GM12891 (cell line): ENCODE results near the gene NAV2.

ENCODE experiments used
- DNase-seq: peaks from one replicate; pipeline ENCODE4 v3.0.0; 2011; ENCODE audit warnings: low spot score; ENCODE audit not compliant: insufficient read length
- FAIRE-seq: peaks from 2 replicates; lab custom pipeline; 2011; peaks lifted over from hg19 to GRCh38; lab: Jason Lieb, UNC
- PAX5 ChIP-seq: IDR thresholded peaks from 2 replicates; pipeline ENCODE4 v1.6.1; 2011; ENCODE audit warnings: low read length, moderate library complexity, mild to moderate bottlenecking; ENCODE audit not compliant: insufficient read depth, severe bottlenecking
- POLR2A ChIP-seq: IDR thresholded peaks from 2 replicates; pipeline ENCODE4 v1.6.1; 2011; ENCODE audit warnings: low read depth, low read length, control low read depth
- POLR2AphosphoS5 ChIP-seq: IDR thresholded peaks from 2 replicates; pipeline ENCODE4 v1.6.1; 2011; ENCODE audit warnings: low read depth, low read length, control low read depth
- POU2F2 ChIP-seq: IDR thresholded peaks from 2 replicates; pipeline ENCODE4 v1.6.1; 2011; ENCODE audit warnings: low read depth, mild to moderate bottlenecking, control low read depth, low read length, moderate library complexity
- SPI1 ChIP-seq: IDR thresholded peaks from 2 replicates; pipeline ENCODE4 v1.6.1; 2011; ENCODE audit warnings: low read depth, low read length, control low read depth
- TAF1 ChIP-seq: IDR thresholded peaks from 2 replicates; pipeline ENCODE4 v1.6.1; 2011; ENCODE audit warnings: low read depth, low read length, control low read depth

The NAV2 gene

GRCh38 chr11:19962053-19962800 is 249.6 kb downstream of the NAV2 start:
- DNase-seq (no peak), FAIRE-seq (no peak)
- no peak for TF ChIP-seq TAF1
- TF ChIP-seq POLR2A, result no peak
- no peak for TF ChIP-seq POU2F2
- no peak for TF ChIP-seq POLR2AphosphoS5
- TF ChIP-seq SPI1, result no peak
- TF ChIP-seq PAX5, result no peak

- TF ChIP-seq POLR2AphosphoS5 (no peak), PAX5 (no peak), SPI1 (no peak), POLR2A (no peak), TAF1 (no peak), POU2F2 (no peak)
- FAIRE-seq, result no peak
- no peak for DNase-seq
Observed at GRCh38 chr11:19962801-19963175, 250.2 kb downstream of the NAV2 start.

- FAIRE-seq (no peak), DNase-seq (no peak)
- no peak for TF ChIP-seq TAF1
- TF ChIP-seq POLR2A, result no peak
- no peak for TF ChIP-seq POU2F2
- TF ChIP-seq SPI1, result no peak
- no peak for TF ChIP-seq POLR2AphosphoS5
- no peak for TF ChIP-seq PAX5
Observed at GRCh38 chr11:19963697-19964387, 251.2 kb downstream of the NAV2 start.

- no peak for DNase-seq
- no peak for FAIRE-seq
- no peak for TF ChIP-seq SPI1
- TF ChIP-seq PAX5, result no peak
- no peak for TF ChIP-seq POLR2A
- TF ChIP-seq TAF1, result no peak
- no peak for TF ChIP-seq POLR2AphosphoS5
- no peak for TF ChIP-seq POU2F2
Observed at GRCh38 chr11:19966441-19966840, 253.8 kb downstream of the NAV2 start.

DNA sequence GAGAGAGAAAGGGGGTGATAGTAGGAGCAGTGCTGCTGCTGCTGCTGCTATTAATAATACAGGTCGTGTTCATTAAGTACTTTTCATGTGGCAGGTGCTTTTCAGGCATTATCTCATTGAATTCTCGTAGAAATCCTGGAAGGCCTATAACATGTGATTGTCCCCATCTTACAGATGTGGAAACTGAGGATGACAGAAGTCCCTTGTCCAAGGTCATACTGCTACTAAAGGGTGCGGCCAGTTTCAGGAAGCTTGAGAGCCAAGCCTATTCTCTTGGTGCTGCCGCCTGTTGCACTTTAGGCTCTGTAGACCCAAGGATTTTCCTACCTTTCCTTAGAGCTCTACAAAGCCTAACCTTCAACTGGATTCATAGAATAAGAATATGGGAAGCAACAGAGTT is 254.3 kb downstream of the NAV2 start:
- TF ChIP-seq TAF1 (no peak), POLR2AphosphoS5 (no peak), POU2F2 (no peak), PAX5 (no peak), POLR2A (no peak)
- FAIRE-seq, result no peak
- DNase-seq, result no peak

GRCh38 chr11:19967787-19968186 is 255.2 kb downstream of the NAV2 start:
- TF ChIP-seq POLR2AphosphoS5 (no peak), POU2F2 (no peak), POLR2A (no peak), PAX5 (no peak), TAF1 (no peak), SPI1 (no peak)
- FAIRE-seq (no peak), DNase-seq (no peak)

GRCh38 chr11:19968860-19969259 is 256.2 kb downstream of the NAV2 start:
- DNase-seq (no peak), FAIRE-seq (no peak)
- TF ChIP-seq POLR2A, result no peak
- TF ChIP-seq POU2F2, result no peak
- TF ChIP-seq PAX5, result no peak
- no peak for TF ChIP-seq SPI1
- no peak for TF ChIP-seq TAF1
- no peak for TF ChIP-seq POLR2AphosphoS5

DNA sequence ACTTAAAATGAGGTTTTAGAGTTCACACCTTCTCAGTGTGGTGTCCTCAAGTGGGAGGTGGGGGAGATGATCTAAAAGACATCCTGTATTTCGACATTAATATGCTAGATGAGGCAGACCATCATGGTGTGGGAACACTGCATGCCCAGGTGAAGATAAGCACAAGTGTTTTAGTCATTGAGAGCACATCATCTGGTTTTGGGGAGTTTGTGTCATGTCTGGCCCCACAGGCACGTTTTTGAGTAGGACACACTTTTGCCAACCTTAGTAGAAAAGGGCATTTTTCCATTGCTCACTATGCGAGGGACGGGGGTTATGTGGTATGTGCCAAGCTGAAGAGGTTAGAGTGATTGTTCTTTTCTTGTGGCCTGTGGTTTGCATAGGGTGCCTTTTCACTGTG is 258.3 kb downstream of the NAV2 start:
- TF ChIP-seq PAX5, result no peak
- no peak for TF ChIP-seq TAF1
- TF ChIP-seq POLR2AphosphoS5, result no peak
- no peak for TF ChIP-seq POU2F2
- TF ChIP-seq POLR2A, result no peak
- no peak for TF ChIP-seq SPI1
- no peak for DNase-seq
- FAIRE-seq, result no peak

GRCh38 chr11:19972091-19972490 is 259.5 kb downstream of the NAV2 start:
- FAIRE-seq (no peak), DNase-seq (no peak)

DNA sequence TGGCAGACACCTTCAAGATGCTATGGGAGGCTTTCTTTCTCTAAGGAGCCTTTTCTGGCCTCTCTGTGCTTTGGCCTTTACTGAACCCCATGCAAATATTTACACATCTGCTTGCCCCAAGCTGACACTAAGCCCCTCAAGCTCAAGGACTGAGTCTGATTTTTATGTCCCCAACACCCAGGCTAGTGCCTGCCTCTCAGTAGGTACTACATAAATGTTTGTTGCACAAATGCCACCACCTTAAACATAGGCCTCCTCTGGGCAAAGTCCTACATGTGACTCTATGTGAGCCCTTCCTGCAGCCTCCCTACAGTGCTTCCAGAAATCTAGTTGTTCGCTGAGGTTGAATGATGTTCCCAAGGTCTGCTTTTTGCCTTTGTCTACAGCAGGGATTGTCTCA is 260.0 kb downstream of the NAV2 start:
- FAIRE-seq, result no peak
- no peak for DNase-seq
- TF ChIP-seq PAX5 (no peak), TAF1 (no peak)

More at GRCh38 chr11:19972091-19972490, 259.5 kb downstream of the NAV2 start:
- TF ChIP-seq POU2F2 (no peak), SPI1 (no peak), TAF1 (no peak), POLR2AphosphoS5 (no peak), PAX5 (no peak), POLR2A (no peak)
